D721Med (cell line): ENCODE measurements around the gene SLC35A3.
"Not testable (repeated sequence)": the region's sequence is repeated elsewhere in the genome, so short reads cannot be mapped to it uniquely, and the experiment has no call there.

Source experiments
- DNase-seq: peaks from one replicate; pipeline ENCODE4 v3.0.0; 2011; ENCODE audit warnings: low spot score; ENCODE audit not compliant: insufficient read length
- FAIRE-seq: peaks from 2 replicates; lab custom pipeline; 2011; peaks lifted over from hg19 to GRCh38; lab: Jason Lieb, UNC
- TF ChIP-seq, protein P1 (sequence below): IDR thresholded peaks from 2 replicates; pipeline ENCODE4 v1.5.1; 2012; ENCODE audit warnings: mild to moderate bottlenecking, control low read depth; ENCODE audit not compliant: insufficient read depth; ENCODE audit errors: missing control alignments

SLC35A3 gene

DNA sequence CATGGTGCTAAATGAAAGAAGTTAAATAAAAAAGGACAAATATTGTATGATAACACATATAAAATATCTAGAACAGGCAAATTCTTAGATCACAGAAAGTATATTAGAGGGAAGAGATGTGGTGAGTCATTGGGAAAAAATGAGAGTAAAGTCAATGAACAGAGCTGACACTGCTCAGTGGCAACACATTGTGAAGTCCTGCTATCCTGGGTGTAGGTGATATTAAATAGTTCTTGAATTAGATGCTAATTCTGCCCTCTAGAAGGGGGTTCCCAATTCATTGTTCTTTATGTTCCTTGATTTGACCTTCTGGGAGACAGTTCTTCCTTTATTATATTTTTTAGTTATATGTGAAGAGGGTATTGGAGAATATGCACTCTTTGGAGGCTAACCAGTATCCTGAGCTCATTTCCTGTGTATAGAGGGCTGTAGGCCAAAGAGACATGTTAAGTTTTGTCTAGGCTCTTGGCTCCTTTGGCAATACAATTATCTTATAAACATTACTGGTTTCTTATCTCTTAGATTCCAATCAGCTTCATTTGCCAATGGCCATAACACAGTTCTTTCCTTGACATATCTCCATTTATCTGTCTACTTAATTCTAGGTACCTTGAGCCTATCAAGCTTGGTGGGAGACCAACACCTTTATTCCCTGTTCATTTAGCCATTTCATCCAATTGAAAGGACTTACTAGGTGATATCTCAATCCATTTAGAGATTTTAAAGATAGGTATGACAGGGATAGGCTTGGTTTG is 6.6 kb upstream of the SLC35A3 start:
- FAIRE-seq = no peak
- no peak for DNase-seq
- TF ChIP-seq, protein P1, sequence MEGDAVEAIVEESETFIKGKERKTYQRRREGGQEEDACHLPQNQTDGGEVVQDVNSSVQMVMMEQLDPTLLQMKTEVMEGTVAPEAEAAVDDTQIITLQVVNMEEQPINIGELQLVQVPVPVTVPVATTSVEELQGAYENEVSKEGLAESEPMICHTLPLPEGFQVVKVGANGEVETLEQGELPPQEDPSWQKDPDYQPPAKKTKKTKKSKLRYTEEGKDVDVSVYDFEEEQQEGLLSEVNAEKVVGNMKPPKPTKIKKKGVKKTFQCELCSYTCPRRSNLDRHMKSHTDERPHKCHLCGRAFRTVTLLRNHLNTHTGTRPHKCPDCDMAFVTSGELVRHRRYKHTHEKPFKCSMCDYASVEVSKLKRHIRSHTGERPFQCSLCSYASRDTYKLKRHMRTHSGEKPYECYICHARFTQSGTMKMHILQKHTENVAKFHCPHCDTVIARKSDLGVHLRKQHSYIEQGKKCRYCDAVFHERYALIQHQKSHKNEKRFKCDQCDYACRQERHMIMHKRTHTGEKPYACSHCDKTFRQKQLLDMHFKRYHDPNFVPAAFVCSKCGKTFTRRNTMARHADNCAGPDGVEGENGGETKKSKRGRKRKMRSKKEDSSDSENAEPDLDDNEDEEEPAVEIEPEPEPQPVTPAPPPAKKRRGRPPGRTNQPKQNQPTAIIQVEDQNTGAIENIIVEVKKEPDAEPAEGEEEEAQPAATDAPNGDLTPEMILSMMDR = no peak

DNA sequence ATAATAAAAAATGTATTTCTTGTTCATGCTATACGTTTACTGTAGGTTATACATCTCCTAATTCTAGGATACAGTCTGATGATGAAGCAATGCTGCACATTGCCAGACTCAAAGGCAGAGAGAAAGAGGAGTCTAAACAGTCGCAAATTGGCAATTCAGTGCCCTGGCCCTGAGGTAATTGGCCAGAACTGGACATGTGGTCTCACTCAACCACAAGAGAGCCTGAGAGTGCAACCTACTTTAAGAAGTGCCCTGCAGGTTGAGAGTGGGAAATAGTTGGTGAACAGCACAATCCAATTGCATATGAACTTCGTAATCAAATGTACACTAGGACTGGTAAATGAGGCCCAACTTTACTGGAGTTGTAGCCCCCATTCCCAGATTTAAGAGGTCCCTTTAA is 5.0 kb upstream of the SLC35A3 start:
- TF ChIP-seq, protein P1 = no peak
- FAIRE-seq = no peak
- DNase-seq = no peak

DNA sequence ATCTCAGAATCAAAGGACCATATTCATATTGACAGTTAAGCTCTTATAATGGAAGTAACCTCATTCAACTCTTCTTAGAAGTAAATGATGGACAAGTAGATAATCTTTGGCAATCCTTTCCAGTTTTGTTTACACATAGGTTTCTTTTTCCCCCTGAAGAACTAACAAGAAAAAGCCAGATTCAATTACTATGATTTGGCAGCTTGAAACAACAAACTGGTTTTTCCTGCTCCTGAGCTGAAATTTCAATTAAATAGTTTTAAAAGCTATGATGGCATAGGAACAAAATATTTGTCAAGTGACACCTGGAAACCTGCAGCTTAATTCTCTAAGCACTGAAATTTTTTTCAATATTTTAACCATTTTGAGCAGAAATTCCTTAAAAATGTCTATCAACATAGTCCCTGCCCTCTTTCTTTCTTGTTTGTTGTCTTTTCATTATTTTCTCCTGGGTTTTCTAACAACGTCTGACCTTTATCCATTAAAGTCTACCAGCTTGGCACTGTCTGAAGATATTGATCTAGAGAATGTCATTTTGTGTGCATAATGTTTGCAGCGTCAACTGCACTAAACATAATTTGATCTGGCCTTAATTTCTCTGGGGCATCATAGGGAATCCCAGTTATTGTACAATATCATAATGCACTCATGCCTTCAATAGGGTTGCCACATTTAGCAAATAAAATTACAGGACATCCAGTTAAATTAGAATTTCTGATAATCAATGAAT is 4.0 kb upstream of the SLC35A3 start:
- FAIRE-seq = no peak
- TF ChIP-seq, protein P1 = no peak
- DNase-seq = no peak

DNA sequence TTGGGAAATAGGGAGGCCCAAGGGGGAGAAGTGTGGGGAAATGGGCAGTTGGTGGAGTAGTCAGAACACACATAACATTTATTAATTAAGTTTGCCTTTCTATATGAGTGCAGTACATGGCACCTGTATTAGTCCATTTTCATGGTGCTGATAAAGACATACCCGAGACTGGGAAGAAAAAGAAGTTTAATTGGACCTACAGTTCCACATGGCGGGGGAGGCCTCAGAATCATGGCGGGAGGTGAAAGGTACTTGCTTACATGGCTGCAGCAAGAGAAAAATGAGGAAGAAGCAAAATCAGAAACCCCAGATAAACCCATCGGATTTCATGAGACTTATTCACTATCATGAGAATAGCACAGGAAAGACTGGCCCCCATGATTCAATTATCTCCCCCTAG is 1.6 kb upstream of the SLC35A3 start:
- TF ChIP-seq, protein P1 = no peak
- no peak for FAIRE-seq
- DNase-seq = no peak

DNA sequence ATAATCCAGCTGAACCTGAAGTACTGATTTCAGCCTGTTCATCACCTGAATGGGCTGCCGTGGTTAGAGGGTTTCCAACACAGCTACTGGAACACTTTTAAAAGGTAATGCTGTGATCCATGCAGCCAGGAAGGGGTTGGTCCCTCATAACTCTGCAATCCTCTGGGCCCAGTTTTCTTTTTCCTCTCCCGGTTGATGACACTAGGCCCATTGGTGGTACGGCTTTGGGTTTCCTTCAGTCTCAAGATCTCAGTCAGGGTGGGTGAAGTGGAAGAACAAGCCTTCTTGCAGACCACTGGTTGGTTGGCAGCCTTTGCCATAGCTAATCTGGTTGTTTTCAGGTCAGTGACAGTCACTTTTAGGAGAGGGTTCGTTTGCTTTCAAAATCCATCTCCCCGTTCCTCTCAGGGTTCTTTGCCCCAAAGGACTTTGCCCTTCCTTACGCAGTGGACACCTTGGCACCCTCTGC is 502 bp upstream of the SLC35A3 start:
- FAIRE-seq = no peak
- DNase-seq = no peak
- TF ChIP-seq, protein P1 = no peak

DNA sequence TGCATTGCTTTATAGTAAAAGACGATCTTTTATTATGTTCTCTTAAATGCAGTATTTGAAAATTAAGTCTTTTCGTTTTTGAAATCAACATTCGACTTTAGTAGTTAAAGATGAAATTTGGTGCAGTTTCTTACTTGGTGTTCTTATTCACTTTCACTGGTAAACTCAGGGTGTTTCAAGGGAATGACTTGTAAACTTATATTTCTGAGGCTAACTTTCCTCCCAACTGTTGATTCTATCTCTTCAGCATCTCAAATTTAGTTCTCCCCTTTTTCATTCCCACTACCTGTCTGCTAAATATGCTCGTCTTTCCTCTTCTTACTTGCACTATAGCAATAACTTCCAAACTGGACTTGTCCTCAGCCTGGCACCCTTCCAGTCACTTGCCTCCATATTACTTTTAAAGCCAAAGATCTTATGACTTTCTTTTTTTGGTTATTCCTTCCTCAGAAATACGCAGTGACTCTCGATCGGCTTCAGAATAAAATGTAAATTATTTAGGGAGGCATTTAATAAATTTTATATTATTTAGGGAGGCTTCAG is 988 bp downstream of the SLC35A3 start:
- no peak for FAIRE-seq
- no peak for DNase-seq
- TF ChIP-seq, protein P1 = no peak

DNA sequence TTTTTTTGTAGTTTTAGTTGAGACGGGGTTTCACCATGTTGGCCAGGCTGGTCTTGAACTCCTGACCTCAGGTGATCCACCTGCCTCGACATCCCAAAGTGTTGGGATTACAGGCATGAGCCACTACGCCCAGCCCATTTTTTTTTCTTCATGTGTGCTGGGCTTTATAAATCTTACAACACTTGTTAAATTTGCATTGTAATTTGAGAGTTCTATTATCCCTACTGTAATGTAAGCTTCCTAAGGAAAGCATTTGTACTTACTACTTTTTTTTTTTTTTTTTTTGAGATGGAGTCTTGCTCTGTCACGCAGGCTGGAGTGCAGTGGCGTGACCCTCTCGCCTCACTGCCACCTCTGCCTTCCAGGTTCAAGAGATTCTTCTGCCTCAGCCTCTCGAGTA is 2.3 kb downstream of the SLC35A3 start:
- not testable (repeated sequence) for FAIRE-seq, DNase-seq
